ENCODE data around the gene FHL3. TPM values are rescaled to one million over a fixed set of nuclear protein-coding genes. Genes with fewer than 3 reads are reported as not detected.
"Not testable (repeated sequence)": the region's sequence is repeated elsewhere in the genome, so short reads cannot be mapped to it uniquely, and the experiment has no call there.

Gene FHL3
- total RNA-seq, 1 experiment from 2014 or later, result 23.9 TPM

DNA sequence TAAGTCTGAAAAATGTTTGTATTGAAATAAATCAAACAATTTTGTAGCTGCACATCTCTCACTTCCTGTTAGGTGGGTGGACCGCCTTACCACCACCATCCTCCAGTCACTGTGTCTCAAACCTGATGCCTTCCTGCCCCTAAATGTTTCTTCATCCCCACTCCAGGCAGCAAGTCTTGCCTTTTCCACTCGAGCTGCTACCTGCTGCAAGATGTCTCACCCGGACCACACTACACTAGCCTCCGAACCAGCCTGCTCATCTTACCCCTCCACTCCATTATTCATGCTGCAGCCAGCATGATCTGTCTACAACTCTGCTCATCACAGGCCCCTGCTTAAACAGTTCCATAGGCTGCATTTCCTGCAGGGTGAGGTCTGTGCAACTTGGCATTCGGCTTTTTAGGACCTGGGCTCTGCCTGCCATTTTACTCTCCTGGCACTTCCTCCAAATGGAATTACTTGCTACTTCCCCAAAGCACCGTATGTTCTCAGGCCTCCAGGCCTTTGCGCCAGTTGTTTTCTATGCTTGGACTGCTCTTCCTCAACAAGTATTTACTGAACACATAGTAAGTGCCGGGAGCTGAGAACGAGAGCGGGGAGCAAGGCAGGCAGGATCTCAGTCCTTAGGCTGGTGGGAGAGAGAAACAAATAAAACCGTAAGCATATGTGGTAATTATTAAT, 10.3 kb downstream of the FHL3 start:
- DNase-seq (ENCODE audit: low read depth), result no peak

DNA sequence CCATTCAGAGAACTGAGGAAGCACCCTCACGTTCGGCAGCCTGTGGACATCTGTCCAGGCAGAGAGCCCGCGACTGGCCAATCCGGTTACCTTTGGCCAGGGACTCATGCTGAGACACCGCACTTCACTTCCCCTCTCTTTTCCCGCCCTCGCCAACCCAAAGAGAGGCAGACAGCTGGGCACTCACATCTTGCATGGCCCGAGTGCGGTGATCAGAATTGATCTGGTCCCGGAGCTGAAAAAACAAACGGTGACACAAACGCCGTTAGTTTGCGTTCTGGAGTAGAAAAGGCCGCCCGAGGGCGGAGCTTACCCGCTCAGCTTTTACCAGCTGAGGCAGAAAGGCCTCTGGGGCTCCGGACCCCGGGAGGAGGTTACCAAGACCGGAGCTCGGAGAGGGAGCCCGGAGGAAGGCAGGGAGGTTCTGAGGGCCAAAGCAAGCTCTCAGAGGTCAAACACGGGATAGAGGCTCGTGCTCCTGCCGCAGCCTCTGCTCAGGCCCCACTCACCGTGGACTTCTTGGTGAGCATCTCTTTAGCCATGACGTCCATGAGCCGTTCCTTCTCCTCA, 15.9 kb downstream of the FHL3 start:
- peak; percentile 51 for DNase-seq (ENCODE audit: low read depth)

DNA sequence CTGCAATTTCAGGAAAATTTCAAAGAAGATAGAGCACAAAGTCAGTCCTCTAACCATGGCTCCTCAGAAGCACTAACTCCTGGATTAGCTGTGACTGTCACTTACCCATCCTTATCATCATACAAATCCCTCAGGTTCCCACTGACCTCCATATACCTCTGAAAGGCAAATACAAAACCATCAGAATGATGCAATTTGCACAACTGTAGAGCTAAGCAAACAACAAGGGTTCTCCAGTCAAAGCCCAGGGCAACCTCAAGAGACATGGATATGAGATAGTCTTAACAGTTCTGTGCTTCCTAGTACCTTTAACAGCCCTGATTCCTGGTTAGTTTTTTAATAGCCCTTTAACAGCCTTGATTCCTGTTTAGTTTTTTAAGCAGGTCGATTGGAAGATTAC, 17.6 kb downstream of the FHL3 start:
- DNase-seq (ENCODE audit: low read depth), result no peak

DNA sequence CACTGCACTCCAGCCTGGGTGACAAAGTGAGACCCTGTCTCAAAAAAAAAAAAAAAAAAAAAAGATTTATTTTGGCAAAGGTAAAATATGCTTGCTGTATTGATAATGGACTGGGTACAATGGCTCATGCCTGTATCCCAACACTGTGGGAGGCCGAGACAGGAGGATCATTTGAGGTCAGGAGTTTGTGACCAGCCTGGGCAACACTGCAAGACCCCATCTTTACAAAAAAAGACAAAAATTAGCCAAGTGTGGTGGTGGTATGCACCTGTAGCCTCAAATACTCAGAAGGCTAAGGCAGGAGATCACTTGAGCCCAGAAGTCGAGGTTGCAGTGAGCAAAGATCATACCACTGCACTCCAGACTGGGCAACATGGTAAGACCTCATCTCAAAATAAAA, 21.8 kb downstream of the FHL3 start:
- DNase-seq (ENCODE audit: low read depth), result no peak

DNA sequence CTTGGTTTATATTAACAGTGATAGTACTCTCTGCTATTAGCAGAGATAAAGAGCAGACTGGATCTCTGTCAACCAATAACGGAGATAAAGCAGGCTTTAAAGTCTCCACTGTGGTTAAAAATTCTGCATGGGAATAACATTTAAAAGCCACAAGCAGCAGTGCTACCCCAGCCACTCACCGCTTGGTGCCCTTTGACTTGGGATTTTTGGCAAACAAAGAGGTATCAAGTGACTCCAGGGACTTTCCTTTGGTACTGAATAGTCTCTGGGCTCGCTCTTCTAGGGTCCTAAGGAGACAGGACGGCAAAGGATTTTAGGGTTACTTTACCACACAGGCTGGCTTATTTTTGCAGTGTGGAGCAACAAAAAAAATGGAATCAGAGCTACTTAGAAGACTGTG, 26.8 kb downstream of the FHL3 start:
- DNase-seq (ENCODE audit: low read depth), result no peak

DNA sequence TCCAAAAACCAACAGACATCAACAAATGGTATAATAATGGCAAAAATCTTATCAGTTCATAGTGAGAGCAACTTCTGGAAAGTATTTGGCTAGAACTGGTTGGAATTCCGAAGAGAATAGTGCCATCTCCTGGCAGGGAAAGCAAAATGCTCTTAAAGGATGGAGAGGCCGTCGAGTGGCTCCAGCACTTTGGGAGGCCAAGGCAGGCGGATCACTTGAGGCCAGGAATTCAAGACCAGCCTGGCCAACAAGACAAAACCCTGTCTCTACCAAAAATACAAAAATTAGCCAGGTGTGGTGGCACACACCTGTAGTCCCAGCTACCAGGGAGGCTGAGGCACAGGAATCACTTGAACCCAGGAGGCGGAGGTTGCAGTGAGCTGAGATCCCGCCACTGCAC, 30.2 kb downstream of the FHL3 start:
- peak; percentile 51 for DNase-seq (ENCODE audit: low read depth)

DNA sequence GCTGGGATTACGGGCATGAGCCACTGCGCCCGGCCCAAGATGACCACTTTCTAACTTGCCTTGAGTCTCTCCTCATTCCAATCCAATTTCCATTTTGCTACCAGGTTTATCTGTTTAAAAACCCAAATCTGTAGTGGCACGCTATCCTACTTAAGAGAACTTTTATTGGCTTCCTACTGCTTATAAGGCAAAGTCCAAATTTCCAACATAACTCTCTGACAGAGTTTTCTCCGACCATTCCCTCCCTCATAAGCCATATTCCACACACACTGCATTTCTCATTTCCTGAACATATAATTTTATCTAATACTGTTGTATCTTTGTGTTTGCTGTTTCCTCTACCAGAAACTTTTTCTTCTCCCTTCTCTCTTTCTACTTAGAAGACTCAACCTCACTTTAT, 30.7 kb downstream of the FHL3 start:
- no peak for DNase-seq (ENCODE audit: low read depth)

DNA sequence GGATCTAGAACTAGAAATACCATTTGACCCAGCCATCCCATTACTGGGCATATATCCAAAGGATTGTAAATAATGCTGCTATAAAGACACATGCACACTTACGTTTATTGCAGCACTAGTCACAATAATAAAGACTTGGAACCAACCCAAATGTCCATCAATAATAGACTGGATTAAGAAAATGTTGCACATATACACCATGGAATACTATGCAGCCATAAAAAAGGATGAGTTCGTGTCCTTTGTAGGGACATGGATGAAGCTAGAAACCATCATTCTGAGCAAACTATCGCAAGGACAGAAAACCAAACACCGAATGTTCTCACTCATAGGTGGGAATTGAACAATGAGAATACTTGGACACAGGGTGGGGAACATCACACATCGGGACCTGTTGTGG, 31.6 kb downstream of the FHL3 start:
- not testable (repeated sequence) for DNase-seq (ENCODE audit: low read depth)

DNA sequence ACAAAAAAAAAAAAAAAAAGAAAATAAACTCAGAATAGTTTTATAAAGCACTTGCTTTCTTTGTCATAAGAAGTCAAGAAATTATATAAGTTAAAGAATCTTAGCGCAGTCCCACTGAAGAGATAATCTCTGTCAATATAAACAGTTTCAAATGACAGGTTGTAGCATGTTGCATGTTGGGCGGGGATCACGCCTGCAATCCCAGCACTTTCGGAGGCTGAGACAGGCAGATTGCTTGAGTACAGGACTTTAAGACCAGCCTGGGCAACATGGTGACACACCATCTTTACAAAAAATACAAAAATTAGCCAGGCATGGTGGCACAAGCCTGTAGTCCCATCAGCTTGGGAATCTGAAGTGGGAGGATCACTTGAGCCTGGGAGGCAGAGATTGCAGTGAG, 40.0 kb downstream of the FHL3 start:
- DNase-seq (ENCODE audit: low read depth), result no peak

DNA sequence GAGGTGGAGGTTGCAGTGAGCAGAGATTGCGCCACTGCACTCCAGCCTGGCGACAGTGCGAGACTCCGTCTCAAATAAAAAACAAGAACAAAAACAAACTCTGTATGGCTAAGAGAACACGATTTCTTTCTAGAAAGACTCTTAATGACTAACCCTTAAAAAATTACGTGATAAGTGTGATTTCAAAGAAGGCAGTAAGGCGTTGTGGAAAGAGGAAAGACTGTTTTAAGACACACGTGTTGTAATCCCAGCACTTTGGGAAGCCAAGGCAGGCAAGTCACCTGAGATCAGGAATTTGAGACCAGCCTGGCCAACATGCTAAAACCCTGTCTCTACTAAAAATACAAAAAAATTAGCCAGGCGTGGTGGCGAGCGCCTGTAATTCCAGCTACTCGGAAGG, 41.2 kb downstream of the FHL3 start:
- DNase-seq (ENCODE audit: low read depth), result not testable (repeated sequence)

DNA sequence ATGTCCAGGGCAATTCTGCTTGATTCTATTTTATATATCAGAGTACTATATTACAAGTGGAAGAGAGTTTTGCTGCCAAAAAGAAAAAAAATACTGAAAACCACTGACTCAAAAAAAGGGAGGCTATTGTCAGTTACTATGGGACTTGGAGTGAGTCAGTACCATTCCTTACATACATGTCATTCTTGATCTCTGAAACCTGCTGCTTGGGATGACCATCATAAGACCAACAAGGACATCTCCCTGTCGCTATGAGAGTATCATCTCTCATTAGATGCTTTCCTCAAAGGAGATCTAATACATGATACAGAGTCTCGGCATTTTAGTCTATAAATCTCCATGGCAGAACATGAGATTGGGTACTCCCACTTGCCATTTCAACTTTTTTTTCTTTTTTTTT, 46.6 kb downstream of the FHL3 start:
- peak; percentile 61 for DNase-seq (ENCODE audit: low read depth)

DNA sequence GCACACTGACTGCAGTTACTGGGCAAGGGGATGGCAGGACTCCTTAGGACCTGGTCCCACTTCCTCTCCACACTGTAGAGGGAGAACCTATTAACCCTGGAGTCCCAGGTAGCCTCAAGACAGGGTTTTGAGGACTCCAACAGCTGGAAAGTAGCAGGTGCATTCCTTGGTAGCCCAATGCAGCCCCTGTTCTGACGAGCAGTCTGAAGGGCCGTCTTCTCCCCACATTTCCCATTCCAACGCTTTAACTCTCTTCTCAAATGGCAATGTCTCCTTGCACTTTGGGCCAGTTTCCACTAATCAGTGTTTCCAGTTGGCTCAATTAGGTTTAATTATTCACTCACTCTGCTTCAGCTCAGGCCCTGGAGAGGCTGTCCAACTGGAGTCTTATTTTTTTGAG, 49.6 kb downstream of the FHL3 start:
- DNase-seq (ENCODE audit: low read depth), result no peak

DNA sequence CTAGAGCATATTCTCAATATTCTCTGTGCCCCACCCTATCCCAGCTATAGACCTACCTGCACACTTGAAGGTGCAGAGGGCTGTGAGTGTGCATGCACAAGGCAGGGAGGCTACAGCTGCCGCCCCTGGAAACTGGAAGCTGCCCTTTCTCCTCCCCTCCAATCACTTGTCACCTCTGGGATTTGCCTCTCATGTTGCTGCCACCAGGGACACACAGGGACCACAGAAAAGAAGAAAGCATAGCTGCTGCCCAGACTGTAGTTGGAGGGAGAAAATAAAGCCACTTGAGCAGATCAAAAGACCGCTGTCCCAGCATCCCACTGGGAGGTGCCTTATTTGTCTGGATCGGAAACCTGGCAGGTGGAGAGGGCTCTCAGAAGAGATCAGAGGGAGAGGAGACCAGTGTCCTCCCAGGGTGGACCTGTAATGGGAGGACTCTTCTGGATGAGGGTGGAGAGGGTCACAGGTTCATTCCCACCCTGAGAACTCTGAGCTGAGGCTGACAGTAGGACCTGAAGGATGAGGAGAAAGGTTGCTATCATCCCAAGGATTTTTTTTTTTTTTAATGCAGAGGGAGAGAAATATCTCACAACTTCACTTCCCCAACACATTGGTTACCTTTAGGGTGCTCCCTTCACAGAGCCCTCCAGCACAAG, 50.9 kb downstream of the FHL3 start:
- no peak for DNase-seq (ENCODE audit: low read depth)

DNA sequence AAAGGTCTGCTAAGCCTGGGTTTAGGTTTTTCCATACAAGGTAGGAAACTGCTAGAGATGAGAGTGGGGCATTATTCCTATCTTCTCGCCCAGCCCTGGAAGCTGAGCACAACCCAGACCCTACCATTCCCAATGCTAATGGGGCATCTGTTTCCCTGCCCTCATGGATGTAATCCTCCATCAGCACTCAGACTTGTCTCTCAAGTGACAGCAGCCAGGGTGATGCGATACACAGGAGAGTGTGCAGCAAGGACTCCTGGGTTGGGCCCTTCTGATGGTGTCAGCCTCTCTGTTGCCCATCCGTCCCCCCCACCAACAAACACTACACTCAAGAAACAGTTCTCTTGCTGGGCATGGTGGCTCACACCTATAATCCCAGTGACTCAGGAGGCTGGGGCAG, 52.6 kb downstream of the FHL3 start:
- no peak for DNase-seq (ENCODE audit: low read depth)

DNA sequence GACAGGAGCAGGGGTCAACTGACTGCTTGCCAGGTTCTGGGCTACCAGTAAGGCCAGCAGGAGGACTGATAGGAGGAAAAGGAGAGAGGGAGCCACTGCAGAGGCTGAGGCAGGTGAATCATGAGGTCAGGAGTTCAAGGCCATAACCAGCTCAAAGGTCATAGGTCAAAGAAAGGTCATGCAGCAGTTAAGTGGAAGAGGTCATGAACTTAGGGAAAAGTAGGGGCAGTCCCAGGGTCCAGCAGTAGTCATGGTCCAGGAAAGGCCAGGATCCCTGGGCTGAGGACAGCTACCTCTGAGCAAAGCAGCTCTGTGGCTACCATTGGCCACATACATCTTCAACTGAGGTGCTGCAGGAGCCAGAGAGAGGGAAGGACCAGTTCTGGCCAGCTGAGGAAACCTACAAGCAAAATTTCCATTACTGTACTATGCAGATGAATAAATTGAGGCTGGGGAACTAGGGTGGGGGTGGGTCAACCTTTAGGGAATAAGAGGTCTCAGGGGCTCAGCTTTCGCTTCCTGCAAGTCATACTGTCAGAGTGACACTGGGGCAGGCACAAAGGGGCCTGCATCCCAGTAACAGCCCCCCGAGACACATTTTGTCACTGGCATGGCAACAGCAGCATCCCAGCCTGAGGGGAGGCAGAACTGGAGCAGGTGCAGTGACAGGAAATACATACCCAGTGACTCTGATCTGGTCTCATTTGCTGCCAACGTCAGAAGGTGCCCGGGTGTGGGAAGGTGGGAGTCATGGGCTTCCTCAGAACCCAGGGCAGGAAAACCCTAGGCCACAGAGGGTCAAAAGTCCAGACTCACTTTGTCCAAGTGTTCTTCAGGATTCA, 53.3 kb downstream of the FHL3 start:
- DNase-seq (ENCODE audit: low read depth), result no peak

DNA sequence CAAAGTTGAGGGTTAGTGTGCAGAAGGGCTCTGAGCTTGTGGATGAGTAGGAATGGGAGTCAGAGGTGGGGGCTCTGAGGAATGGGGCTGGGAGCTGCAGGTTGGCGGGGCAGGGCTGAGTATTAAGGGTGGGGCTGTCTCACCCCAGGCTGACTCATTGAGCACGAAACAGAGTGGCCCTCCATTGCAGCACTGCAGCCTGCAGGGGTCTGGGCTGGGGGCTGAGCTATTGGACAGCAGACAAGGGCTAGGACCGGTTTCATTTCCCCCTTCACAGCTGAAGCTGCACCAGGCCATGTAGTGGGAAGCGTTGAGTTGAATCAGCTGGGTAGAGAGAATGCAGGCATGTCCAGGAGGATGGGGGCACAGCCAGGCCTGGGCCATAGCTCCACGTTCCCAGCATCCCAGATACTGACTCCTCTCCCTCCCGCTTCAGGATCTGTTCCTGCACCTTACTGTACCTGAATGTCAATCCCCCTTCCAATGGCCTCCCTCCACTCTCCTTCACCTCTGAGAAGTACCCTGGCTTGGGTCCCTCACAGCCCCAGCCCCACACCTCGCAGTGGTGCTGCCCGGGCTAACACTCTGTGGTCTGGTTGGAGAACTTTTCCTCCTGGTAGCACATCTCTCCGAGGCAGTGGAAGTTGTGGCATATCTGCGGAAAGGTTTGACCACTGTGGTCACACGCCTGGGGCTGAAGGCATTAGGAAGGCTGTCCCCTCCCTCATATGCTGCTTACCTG, 54.1 kb downstream of the FHL3 start:
- no peak for DNase-seq (ENCODE audit: low read depth)

DNA sequence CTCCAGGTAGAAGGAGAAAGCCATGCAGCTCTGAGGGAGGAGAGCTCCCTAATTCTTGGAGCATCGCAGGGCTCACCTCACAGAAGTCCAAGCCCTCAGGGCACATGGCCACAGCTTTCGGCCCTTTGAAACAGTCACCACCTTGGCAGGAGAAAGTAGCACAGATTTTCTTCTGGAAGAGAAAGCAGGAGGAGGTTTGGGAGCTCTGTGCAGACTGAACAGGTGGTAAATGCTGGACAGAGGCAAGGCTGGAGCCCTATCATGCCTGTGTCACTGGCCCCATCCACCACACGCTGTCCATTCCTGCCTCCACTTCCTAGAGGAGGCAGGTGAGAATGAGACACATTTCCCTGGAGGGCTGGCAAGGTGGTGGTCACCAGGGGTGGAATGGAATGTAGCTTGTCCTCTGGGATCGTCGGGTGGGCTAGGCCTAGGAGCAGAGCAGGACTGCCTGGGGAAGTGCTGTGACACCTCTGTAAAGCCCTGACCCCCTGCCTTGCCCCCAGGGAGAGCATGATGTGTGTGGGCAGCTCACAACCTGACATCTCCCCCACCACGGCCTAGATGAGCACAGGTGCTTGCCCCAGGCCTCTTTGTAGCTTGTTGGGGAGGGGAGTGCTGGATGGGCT, 55.7 kb downstream of the FHL3 start:
- DNase-seq (ENCODE audit: low read depth), result no peak

DNA sequence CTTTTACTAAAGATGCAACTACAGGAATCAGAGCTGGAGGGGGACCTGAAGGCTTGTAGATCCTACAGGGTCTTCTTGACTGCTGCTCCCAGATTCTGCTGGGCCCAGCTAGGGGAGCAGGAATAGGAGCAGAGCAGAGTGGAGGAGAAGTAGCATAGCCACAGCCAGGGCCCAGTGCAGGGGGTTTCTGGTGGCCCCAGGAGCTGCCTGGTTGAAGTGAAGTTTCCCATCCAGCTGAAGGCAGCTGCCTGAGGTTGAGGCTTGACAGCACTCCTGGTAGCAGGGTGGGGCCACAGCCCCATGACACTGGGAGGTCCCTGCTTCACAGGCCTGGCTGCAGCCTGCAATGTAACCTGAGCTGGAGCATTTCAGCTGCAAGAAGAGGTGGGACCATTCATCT, 56.5 kb downstream of the FHL3 start:
- DNase-seq (ENCODE audit: low read depth), result no peak

DNA sequence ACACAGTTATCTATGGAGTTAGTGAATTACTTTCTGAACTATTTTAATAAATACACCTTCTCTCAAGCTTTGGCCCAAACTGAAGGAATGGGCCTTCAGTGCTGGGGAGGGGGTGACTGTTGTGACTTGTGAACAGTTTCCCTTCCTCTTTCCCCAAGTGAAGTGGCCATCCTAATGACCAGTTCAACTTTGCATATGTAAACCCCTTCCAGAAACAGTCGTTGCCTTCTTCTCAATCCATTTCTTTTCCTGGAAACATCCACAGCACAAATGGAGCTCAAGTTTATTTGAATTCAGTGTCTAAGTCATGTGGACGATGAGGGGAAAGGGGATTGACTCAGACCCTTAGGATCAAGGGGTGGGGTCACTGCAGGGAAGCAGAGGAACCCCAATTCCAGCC, 57.1 kb downstream of the FHL3 start:
- no peak for DNase-seq (ENCODE audit: low read depth)

DNA sequence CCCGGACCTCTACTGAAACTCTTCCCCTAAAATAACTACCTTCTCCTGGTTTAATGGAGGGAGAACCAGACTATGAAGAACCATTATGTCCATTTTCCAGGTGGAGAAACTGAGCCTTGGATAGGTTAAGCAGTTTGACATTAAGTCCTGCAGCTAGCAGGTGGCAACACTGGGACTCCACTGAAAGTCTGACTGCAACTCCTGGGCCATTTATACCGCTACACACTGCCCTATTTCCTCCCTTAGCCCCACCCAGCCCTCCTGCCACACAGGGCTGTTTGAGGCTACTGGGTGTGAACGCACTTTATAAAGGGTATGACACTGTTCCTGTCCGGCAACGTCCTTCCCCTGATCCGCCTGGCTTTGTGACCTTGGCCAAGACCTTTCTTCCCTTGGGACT, 58.0 kb downstream of the FHL3 start:
- no peak for DNase-seq (ENCODE audit: low read depth)

Measured in RPMI7951 (cell line).